Chondrocyte (in vitro differentiated cells): Measurements from ENCODE around the gene IL3RA. TPM values are rescaled to one million over a fixed set of nuclear protein-coding genes. Genes with fewer than 3 reads are reported as not detected.

Experiments used
- DNase-seq: peaks from one replicate; pipeline ENCODE4 v3.0.0; 2021; ENCODE audit warnings: mixed read lengths, low spot score
- H3K27ac Mint-ChIP-seq: one replicate; pipeline ENCODE4 v1.8.0; 2021; ENCODE audit warnings: mild to moderate bottlenecking, moderate library complexity, mixed read lengths; ENCODE audit not compliant: unreplicated experiment
- H3K27me3 Mint-ChIP-seq: 2 replicates; pipeline ENCODE4 v1.8.0; 2021; ENCODE audit warnings: low read depth, mixed read lengths
- H3K36me3 Mint-ChIP-seq: 2 replicates; pipeline ENCODE4 v1.8.0; 2021; ENCODE audit warnings: low read depth, mixed read lengths
- H3K4me1 Mint-ChIP-seq: 2 replicates; pipeline ENCODE4 v1.8.0; 2021; ENCODE audit warnings: low read depth, mild to moderate bottlenecking, mixed read lengths
- H3K4me3 Mint-ChIP-seq: one replicate; pipeline ENCODE4 v1.8.0; 2021; ENCODE audit warnings: mild to moderate bottlenecking, moderate library complexity, mixed read lengths; ENCODE audit not compliant: unreplicated experiment
- H3K9me3 Mint-ChIP-seq: 2 replicates; pipeline ENCODE4 v1.8.0; 2021; ENCODE audit warnings: low read depth, mixed read lengths
- CTCF ChIP-seq: fragments of 200-600 bp; sonication (generic); IDR thresholded peaks from 2 replicates; pipeline ENCODE4 v1.5.0; 2021; ENCODE audit warnings: antibody characterized with exemption, mild to moderate bottlenecking, moderate library complexity
- long read RNA-seq: library from polyadenylated mRNA; stranded (forward); transcript quantifications from one replicate; pipeline ENCODE4 v2.0.0, GENCODE V29; 2021
- total RNA-seq: library from RNA; stranded (reverse); gene quantifications from 3 replicates; pipeline ENCODE4 v1.2.1, GENCODE V29; 2021

Gene IL3RA
- total RNA-seq = 0.23 to 0.47 TPM in 2 of 3 replicates, not detected in the other
- long read RNA-seq, partial matches to known transcripts = 0 of 1 reads
- long read RNA-seq, other reads (novel, unspliced or antisense) = 0 of 1 reads

DNA sequence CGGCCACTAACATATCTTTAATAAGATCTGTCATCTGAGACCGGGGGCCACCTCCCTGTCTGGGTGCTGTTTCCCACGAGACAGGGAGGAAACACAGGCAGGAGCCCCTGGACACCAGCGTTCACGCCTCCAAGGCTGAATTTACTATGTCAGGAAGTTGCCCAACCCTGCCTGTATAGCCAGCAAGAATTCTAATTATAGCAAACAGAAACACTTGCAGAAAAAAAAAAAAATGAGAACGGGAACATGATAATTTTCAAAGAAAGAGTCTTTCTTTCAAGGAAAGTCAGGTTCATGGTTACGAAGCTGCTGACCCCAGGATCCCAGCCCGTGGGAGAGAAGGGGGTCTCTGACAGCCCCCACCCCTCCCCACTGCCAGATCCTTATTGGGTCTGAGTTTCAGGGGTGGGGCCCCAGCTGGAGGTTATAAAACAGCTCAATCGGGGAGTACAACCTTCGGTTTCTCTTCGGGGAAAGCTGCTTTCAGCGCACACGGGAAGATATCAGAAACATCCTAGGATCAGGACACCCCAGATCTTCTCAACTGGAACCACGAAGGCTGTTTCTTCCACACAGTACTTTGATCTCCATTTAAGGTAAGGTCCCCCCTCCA is at the start of gene IL3RA:
IL3RA (plus strand) TSS at position 455 of the 613 bp plus-strand sequence. CDS start 4,981 bp downstream, outside the sequence.
- H3K36me3 Mint-ChIP-seq = no peaks in the 10 kb centered on the region
- no peak for DNase-seq
- H3K4me3 Mint-ChIP-seq = peak within 1 kb of the TSS; percentile 68
- peaks cover 11% of the 10 kb centered on the region for H3K4me1 Mint-ChIP-seq
- peaks cover 5% of the 10 kb centered on the region for H3K9me3 Mint-ChIP-seq
- peaks cover 3% of the 10 kb centered on the region for H3K27me3 Mint-ChIP-seq
- peak within 1 kb of the TSS; percentile 69 for H3K27ac Mint-ChIP-seq
- no peak for TF ChIP-seq CTCF

DNA sequence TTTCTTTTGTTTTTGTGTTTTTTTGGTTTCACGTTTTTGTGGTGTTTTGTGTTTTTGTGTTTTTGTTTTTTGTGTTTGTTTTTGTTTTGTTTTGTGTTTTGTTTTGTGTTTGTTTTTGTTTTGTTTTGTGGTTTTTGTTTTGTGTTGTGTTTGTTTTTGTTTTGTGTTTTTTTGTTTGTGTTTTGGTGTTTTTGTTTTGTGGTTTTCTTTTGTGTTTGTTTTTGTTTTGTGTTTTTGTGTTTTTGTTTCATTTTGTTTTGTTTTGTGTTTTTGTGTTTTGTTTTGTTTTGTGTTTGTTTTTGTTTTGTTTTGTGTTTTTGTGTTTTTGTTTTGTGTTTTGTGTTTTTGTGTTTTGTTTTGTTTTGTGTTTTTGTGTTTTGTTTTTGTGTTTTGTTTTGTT is 47.0 kb upstream of the IL3RA start:
- Mint-ChIP-seq H3K9me3 (no peaks in the 10 kb centered on the region), H3K36me3 (peaks cover 4% of the 10 kb centered on the region), H3K4me1 (peaks cover 8% of the 10 kb centered on the region), H3K4me3 (no peak overlapping the region), H3K27me3 (peaks cover 8% of the 10 kb centered on the region), H3K27ac (peak overlapping the region; percentile 37)
- no peak for DNase-seq
- no peak for TF ChIP-seq CTCF

GRCh38 chrX:1291110-1291740 is 45.4 kb upstream of the IL3RA start:
- no peak overlapping the region for H3K27ac Mint-ChIP-seq
- no peak for TF ChIP-seq CTCF
- peaks cover 8% of the 10 kb centered on the region for H3K4me1 Mint-ChIP-seq
- H3K4me3 Mint-ChIP-seq = no peak overlapping the region
- no peak for DNase-seq
- peaks cover 4% of the 10 kb centered on the region for H3K36me3 Mint-ChIP-seq
- no peaks in the 10 kb centered on the region for H3K9me3 Mint-ChIP-seq
- H3K27me3 Mint-ChIP-seq = peaks cover 8% of the 10 kb centered on the region

DNA sequence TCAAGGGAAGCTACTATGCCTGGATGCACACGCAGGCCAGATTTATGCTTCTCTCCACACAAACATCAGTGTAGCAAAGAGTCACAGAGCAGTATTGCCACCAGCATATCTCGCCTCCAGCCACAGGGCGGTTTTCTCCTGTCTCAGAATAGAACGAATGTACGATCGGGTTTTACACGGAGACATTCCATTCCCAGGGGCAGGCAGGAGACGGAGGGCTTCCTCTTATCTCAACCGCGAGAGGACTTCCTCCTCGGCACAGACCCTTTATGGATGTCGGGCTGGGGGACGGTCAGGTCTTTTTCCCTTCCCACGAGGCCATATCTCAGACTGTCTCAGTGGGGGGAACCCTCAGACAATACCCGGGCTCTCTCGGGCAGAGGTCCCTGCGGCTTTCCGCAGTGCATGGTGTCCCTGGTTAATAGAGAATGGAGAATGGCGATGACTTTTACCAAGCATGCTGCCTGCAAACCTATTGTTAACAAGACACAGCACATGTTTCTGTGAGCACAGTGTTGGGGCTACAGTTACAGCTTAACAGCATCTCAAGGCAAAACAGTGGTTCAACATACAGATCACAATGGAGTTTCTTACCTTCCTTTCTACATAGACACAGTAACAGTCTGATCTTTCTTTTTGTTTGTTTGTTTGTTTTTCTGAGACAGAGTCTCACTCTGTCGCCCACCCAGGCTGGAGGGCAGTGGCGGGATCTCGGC is 43.9 kb upstream of the IL3RA start:
- H3K4me3 Mint-ChIP-seq = no peak overlapping the region
- H3K27me3 Mint-ChIP-seq = peaks cover 6% of the 10 kb centered on the region
- DNase-seq = no peak
- peaks cover 4% of the 10 kb centered on the region for H3K36me3 Mint-ChIP-seq
- peaks cover 8% of the 10 kb centered on the region for H3K4me1 Mint-ChIP-seq
- TF ChIP-seq CTCF = no peak
- no peaks in the 10 kb centered on the region for H3K9me3 Mint-ChIP-seq
- H3K27ac Mint-ChIP-seq = no peak overlapping the region

DNA sequence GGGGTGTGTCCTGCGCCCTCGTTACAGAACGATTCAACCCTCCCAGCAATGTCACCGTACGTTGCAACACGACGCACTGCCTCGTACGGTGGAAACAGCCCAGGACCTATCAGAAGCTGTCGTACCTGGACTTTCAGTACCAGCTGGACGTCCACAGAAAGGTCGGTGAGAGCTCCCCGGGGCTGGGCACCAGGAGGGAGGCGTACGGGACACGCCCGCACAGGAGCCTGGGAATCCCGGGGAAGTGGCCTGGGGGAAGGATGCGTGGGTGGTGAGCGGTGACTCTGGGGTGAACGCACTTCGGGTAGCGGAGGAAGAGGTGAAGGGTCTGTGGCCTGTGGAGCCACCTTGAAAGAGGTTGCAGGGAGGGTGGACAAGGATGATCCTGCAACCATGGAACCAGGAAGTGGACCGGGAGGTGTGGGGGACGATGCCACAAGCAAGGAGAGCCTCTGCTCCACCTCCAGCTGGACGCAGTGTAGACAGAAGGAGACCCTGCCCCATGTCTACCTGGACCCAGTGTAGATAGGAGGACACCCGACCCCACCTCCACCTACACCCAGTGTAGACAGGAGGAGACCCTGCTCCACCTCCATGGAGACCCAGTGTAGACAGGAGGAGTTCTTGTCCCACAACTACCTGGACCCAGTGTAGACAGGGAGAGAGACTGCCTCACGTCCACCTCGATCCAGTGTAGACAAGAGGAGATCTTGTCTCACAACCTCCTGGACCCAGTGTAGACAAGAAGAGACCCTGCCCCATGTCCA is 42.1 kb upstream of the IL3RA start:
- Mint-ChIP-seq H3K36me3 (peaks cover 5% of the 10 kb centered on the region), H3K9me3 (peaks cover 5% of the 10 kb centered on the region), H3K27ac (no peak overlapping the region), H3K4me1 (peaks cover 8% of the 10 kb centered on the region), H3K4me3 (no peak overlapping the region), H3K27me3 (peaks cover 6% of the 10 kb centered on the region)
- no peak for DNase-seq
- TF ChIP-seq CTCF = no peak
